Tibial nerve (tissue), 4 donors: ENCODE results near the gene IL1RAPL2.

ENCODE experiments used
- CTCF ChIP-seq, 5 experiments: fragments of 200-600 bp in 3 of 5; fragments of 450-650 bp in 2 of 5; sonication (generic) in 3 of 5; IDR thresholded peaks; one replicate each; pipeline ENCODE4 v1.5.1; 2016 to 2019; ENCODE audit warnings: antibody characterized with exemption in 5 of 5, mild to moderate bottlenecking in 3 of 5, moderate library complexity in 2 of 5
- EP300 ChIP-seq, 2 donors: sonication (generic); formaldehyde crosslinking; IDR thresholded peaks; one replicate each; pipeline ENCODE4 v1.6.1; 2017; ENCODE audit warnings: antibody characterized with exemption in 2 of 2, mild to moderate bottlenecking in 1 of 2
- POLR2A ChIP-seq, 2 donors: fragments of 450-650 bp; IDR thresholded peaks; one replicate each; pipeline ENCODE4 v1.6.1; 2017; ENCODE audit warnings: antibody characterized with exemption in 2 of 2, mild to moderate bottlenecking in 2 of 2, moderate library complexity in 2 of 2

GRCh38 chrX:104972737-104973136 is 406.7 kb downstream of the IL1RAPL2 start:
- TF ChIP-seq CTCF (IDR thresholded peaks at IDR 0.05) (no peak), POLR2A (IDR thresholded peaks at IDR 0.05) (no peak), EP300 (IDR thresholded peaks at IDR 0.05) (no peak)
